ENCODE data around the gene POU6F1.
"Not testable (repeated sequence)": the region's sequence is repeated elsewhere in the genome, so short reads cannot be mapped to it uniquely, and the experiment has no call there.

POU6F1 gene

DNA sequence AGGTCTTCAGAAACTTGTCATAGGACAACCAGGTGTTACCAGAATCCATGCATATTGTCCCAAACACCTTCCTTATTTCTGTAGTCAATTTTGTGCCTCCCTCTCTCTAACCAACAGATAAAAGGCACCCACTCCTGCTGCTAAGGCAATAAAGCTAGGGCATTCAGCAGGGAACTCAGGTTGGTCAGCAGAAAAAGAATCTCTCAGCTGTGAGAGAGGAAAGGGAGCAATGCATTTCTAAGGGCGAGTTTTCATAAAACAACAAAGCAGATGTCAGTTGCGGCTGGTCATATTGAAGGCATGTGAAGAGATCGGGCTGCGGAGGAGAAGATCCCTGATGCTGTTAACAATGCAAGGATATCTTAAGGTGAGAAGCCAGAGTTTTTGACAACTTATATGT is 7.4 kb upstream of the POU6F1 start:
- Histone ChIP-seq H2AFZ (ENCODE audit: low read length) (no peak overlapping the region), H3K79me2 (ENCODE audit: insufficient read depth, low read length) (no peaks in the 10 kb centered on the region), H3K9me3 (ENCODE audit: insufficient read depth, low read depth, low read length) (no peaks in the 10 kb centered on the region), H3K4me1 (ENCODE audit: insufficient read depth, low read length, poor library complexity, severe bottlenecking) (no peaks in the 10 kb centered on the region), H3F3A (ENCODE audit: low read depth) (no peaks in the 10 kb centered on the region), H4K20me1 (ENCODE audit: insufficient read depth, low read length, poor library complexity, severe bottlenecking) (no peaks in the 10 kb centered on the region), H3K9ac (ENCODE audit: low read depth, low read length, poor library complexity, severe bottlenecking) (no peak overlapping the region), H3K9me2 (replicated peaks; ENCODE audit: low read depth, low read length) (no peaks in the 10 kb centered on the region), H3K27me3 (ENCODE audit: insufficient read depth, low read length, poor library complexity, severe bottlenecking) (no peaks in the 10 kb centered on the region), H3K4me3 (ENCODE audit: low read length, poor library complexity, severe bottlenecking) (no peak overlapping the region), H3K4me2 (ENCODE audit: low read depth, low read length, poor library complexity, severe bottlenecking) (no peak overlapping the region), H3K36me3 (ENCODE audit: insufficient read depth, low read length) (no peaks in the 10 kb centered on the region)
- no peak for TF ChIP-seq EZH2phosphoT487 (IDR thresholded peaks at IDR 0.05; ENCODE audit: borderline replicate concordance)
- TF ChIP-seq, protein P1, sequence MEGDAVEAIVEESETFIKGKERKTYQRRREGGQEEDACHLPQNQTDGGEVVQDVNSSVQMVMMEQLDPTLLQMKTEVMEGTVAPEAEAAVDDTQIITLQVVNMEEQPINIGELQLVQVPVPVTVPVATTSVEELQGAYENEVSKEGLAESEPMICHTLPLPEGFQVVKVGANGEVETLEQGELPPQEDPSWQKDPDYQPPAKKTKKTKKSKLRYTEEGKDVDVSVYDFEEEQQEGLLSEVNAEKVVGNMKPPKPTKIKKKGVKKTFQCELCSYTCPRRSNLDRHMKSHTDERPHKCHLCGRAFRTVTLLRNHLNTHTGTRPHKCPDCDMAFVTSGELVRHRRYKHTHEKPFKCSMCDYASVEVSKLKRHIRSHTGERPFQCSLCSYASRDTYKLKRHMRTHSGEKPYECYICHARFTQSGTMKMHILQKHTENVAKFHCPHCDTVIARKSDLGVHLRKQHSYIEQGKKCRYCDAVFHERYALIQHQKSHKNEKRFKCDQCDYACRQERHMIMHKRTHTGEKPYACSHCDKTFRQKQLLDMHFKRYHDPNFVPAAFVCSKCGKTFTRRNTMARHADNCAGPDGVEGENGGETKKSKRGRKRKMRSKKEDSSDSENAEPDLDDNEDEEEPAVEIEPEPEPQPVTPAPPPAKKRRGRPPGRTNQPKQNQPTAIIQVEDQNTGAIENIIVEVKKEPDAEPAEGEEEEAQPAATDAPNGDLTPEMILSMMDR (conservative IDR thresholded peaks at IDR 0.05; ENCODE audit: low read length) = no peak

DNA sequence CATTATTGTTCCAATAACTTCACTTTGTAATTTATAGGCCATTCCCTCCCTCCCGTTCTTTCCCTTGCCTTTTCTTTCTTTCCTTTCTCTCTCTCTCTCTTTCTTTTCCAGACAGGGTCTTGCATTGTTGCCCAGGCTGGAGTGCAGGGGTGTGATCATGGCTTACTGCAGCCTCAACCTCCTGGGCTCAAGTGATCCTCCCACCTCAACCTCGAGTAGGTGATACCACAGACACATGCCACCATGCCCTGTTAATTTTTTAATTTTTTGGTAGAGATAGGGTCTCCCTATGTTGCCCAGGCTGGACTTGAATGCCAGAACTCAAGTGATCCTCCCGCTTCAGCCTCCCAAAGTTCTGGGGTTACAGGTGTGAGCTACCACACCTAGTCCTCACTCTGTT is 6.8 kb upstream of the POU6F1 start:
- no peaks in the 10 kb centered on the region for H3K4me1 ChIP-seq (ENCODE audit: insufficient read depth, low read length, poor library complexity, severe bottlenecking)
- no peak overlapping the region for H3K4me3 ChIP-seq (ENCODE audit: low read length, poor library complexity, severe bottlenecking)
- H3K27me3 ChIP-seq (ENCODE audit: insufficient read depth, low read length, poor library complexity, severe bottlenecking) = no peaks in the 10 kb centered on the region
- TF ChIP-seq EZH2phosphoT487 (IDR thresholded peaks at IDR 0.05; ENCODE audit: borderline replicate concordance) = no peak
- TF ChIP-seq, protein P1 (conservative IDR thresholded peaks at IDR 0.05; ENCODE audit: low read length) = no peak
- no peaks in the 10 kb centered on the region for H3F3A ChIP-seq (ENCODE audit: low read depth)
- H3K9ac ChIP-seq (ENCODE audit: low read depth, low read length, poor library complexity, severe bottlenecking) = no peak overlapping the region
- no peaks in the 10 kb centered on the region for H4K20me1 ChIP-seq (ENCODE audit: insufficient read depth, low read length, poor library complexity, severe bottlenecking)
- no peak overlapping the region for H3K4me2 ChIP-seq (ENCODE audit: low read depth, low read length, poor library complexity, severe bottlenecking)
- H3K9me2 ChIP-seq (replicated peaks; ENCODE audit: low read depth, low read length) = no peaks in the 10 kb centered on the region
- no peak overlapping the region for H2AFZ ChIP-seq (ENCODE audit: low read length)
- H3K79me2 ChIP-seq (ENCODE audit: insufficient read depth, low read length) = no peaks in the 10 kb centered on the region
- no peaks in the 10 kb centered on the region for H3K36me3 ChIP-seq (ENCODE audit: insufficient read depth, low read length)
- no peaks in the 10 kb centered on the region for H3K9me3 ChIP-seq (ENCODE audit: insufficient read depth, low read depth, low read length)

DNA sequence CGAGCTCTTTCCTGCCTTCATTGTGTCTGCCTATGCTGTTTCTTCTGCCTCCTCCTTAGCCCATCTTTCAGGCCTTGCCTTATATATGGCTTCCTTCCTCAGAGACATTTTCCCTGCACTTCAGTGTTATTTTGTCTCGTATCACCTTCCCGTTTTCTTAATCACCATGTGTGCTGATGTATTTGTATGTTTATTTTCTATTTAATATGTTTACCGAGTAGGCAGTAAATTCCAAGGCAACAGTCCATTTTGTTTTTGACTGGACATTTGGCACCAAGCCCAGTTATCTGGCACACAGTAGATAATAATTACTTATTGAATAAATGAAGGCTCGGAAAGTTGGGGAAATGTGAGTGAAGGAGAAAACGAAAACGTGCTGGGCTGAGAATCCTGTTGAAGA is 4.6 kb upstream of the POU6F1 start:
- Histone ChIP-seq H3K9ac (ENCODE audit: low read depth, low read length, poor library complexity, severe bottlenecking) (no peak overlapping the region), H4K20me1 (ENCODE audit: insufficient read depth, low read length, poor library complexity, severe bottlenecking) (no peaks in the 10 kb centered on the region), H3K36me3 (ENCODE audit: insufficient read depth, low read length) (no peaks in the 10 kb centered on the region), H3K9me2 (replicated peaks; ENCODE audit: low read depth, low read length) (no peaks in the 10 kb centered on the region), H3K9me3 (ENCODE audit: insufficient read depth, low read depth, low read length) (no peaks in the 10 kb centered on the region), H3K4me2 (ENCODE audit: low read depth, low read length, poor library complexity, severe bottlenecking) (no peak overlapping the region), H3K79me2 (ENCODE audit: insufficient read depth, low read length) (no peaks in the 10 kb centered on the region), H3K27me3 (ENCODE audit: insufficient read depth, low read length, poor library complexity, severe bottlenecking) (no peaks in the 10 kb centered on the region), H2AFZ (ENCODE audit: low read length) (no peak overlapping the region), H3F3A (ENCODE audit: low read depth) (no peaks in the 10 kb centered on the region), H3K4me3 (ENCODE audit: low read length, poor library complexity, severe bottlenecking) (no peak overlapping the region), H3K4me1 (ENCODE audit: insufficient read depth, low read length, poor library complexity, severe bottlenecking) (peaks cover 14% of the 10 kb centered on the region)
- TF ChIP-seq, protein P1 (conservative IDR thresholded peaks at IDR 0.05; ENCODE audit: low read length) = no peak
- TF ChIP-seq EZH2phosphoT487 (IDR thresholded peaks at IDR 0.05; ENCODE audit: borderline replicate concordance) = no peak

DNA sequence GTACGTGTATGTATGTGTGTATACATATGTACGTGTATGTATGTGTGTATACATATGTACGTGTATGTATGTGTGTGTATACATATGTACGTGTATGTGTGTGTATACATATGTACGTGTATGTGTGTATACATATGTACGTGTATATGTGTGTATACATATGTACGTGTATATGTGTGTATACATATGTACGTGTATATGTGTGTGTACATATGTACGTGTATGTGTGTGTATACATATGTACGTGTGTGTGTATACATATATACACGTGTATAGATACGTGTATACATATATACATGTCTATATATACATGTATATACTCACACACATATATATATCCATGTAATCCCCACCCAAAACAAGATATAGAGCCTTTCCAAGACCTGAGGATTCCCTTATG is 2.0 kb upstream of the POU6F1 start:
- H2AFZ ChIP-seq (ENCODE audit: low read length); H3F3A ChIP-seq (ENCODE audit: low read depth); H3K9me3 ChIP-seq (ENCODE audit: insufficient read depth, low read depth, low read length); H4K20me1 ChIP-seq (ENCODE audit: insufficient read depth, low read length, poor library complexity, severe bottlenecking); H3K4me3 ChIP-seq (ENCODE audit: low read length, poor library complexity, severe bottlenecking); H3K9me2 ChIP-seq (replicated peaks; ENCODE audit: low read depth, low read length); H3K79me2 ChIP-seq (ENCODE audit: insufficient read depth, low read length); H3K36me3 ChIP-seq (ENCODE audit: insufficient read depth, low read length); H3K27me3 ChIP-seq (ENCODE audit: insufficient read depth, low read length, poor library complexity, severe bottlenecking); H3K9ac ChIP-seq (ENCODE audit: low read depth, low read length, poor library complexity, severe bottlenecking): not testable (repeated sequence)
- peak overlapping the region; percentile 89 for H3K4me2 ChIP-seq (ENCODE audit: low read depth, low read length, poor library complexity, severe bottlenecking)
- peaks cover 14% of the 10 kb centered on the region for H3K4me1 ChIP-seq (ENCODE audit: insufficient read depth, low read length, poor library complexity, severe bottlenecking)

Data from Loucy (cell line).